Left renal cortex interstitium (tissue), 4 donors: ENCODE measurements around the gene CD1B. TPM values are rescaled to one million over a fixed set of nuclear protein-coding genes. Genes with fewer than 3 reads are reported as not detected.
"Not testable (repeated sequence)": the region's sequence is repeated elsewhere in the genome, so short reads cannot be mapped to it uniquely, and the experiment has no call there.

Experiments
- DNase-seq, 4 donors: peaks; one replicate each; pipeline ENCODE4 v3.0.0-alpha.2; 2013; ENCODE audit warnings: low read depth in 4 of 4, low spot score in 2 of 4, missing footprints in 1 of 4
- polyA plus RNA-seq, 4 donors: library from polyadenylated mRNA; unstranded; fragments of 120-200 nt; gene quantifications; one replicate each; pipeline ENCODE4 v1.2.1, GENCODE V29; 2013; ENCODE audit not compliant: insufficient read length in 4 of 4

The CD1B gene
- not detected for polyA plus RNA-seq

GRCh38 chr1:158331481-158332150, at the start of gene CD1B:
CD1B (minus strand) TSS chr1:158331531; CDS start chr1:158331423, 108 bp downstream.
- DNase-seq: no peak

- no peak for DNase-seq
These were observed 43.5 kb upstream of the CD1B start for GRCh38 chr1:158374860-158375259.

GRCh38 chr1:158374101-158374500, 42.8 kb upstream of the CD1B start:
- not testable (repeated sequence) for DNase-seq

- DNase-seq: no peak
These were observed 40.0 kb upstream of the CD1B start for GRCh38 chr1:158371188-158371953.

GRCh38 chr1:158366783-158367182, 35.5 kb upstream of the CD1B start:
- DNase-seq: no peak

- no peak for DNase-seq
These were observed 31.6 kb upstream of the CD1B start for GRCh38 chr1:158362941-158363340.

GRCh38 chr1:158362482-158362881, 31.2 kb upstream of the CD1B start:
- DNase-seq: no peak

GRCh38 chr1:158357441-158357840, 26.1 kb upstream of the CD1B start:
- no peak for DNase-seq

GRCh38 chr1:158356616-158357015, 25.3 kb upstream of the CD1B start:
- DNase-seq: no peak

GRCh38 chr1:158355773-158356285, 24.5 kb upstream of the CD1B start:
- no peak for DNase-seq

- no peak for DNase-seq
These were observed 22.9 kb upstream of the CD1B start for GRCh38 chr1:158354255-158354654.

GRCh38 chr1:158353303-158354075, 22.2 kb upstream of the CD1B start, which contains the start of gene CD1E:
CD1E (plus strand) TSS chr1:158353894; CDS start chr1:158353989, 95 bp downstream.
- no peak for DNase-seq

GRCh38 chr1:158348946-158349345, 17.6 kb upstream of the CD1B start:
- not testable (repeated sequence) for DNase-seq

- DNase-seq: not testable (repeated sequence)
These were observed 5.1 kb upstream of the CD1B start for GRCh38 chr1:158336413-158336812.

- DNase-seq: no peak
These were observed 3.8 kb upstream of the CD1B start for GRCh38 chr1:158335213-158335532.

- no peak for DNase-seq
These were observed 3.3 kb upstream of the CD1B start for GRCh38 chr1:158334526-158335212.

- DNase-seq: no peak
These were observed 2.2 kb upstream of the CD1B start for GRCh38 chr1:158333405-158334155.

- no peak for DNase-seq
These were observed 265 bp downstream of the CD1B start for GRCh38 chr1:158331106-158331425.

GRCh38 chr1:158330391-158331105, 783 bp downstream of the CD1B start:
- DNase-seq: no peak
